HL-60 (cell line): Measurements from ENCODE around the gene PCK1.

Experiments
- POLR2AphosphoS5 ChIP-seq: IDR thresholded peaks from 2 replicates; pipeline ENCODE4 v1.6.1; 2012; ENCODE audit warnings: low read depth
- TF ChIP-seq, protein P1 (sequence below): IDR thresholded peaks from one replicate; pipeline ENCODE4 v1.5.1; 2011; ENCODE audit warnings: low read length, control low read depth, inconsistent platforms; ENCODE audit not compliant: insufficient read depth

DNA sequence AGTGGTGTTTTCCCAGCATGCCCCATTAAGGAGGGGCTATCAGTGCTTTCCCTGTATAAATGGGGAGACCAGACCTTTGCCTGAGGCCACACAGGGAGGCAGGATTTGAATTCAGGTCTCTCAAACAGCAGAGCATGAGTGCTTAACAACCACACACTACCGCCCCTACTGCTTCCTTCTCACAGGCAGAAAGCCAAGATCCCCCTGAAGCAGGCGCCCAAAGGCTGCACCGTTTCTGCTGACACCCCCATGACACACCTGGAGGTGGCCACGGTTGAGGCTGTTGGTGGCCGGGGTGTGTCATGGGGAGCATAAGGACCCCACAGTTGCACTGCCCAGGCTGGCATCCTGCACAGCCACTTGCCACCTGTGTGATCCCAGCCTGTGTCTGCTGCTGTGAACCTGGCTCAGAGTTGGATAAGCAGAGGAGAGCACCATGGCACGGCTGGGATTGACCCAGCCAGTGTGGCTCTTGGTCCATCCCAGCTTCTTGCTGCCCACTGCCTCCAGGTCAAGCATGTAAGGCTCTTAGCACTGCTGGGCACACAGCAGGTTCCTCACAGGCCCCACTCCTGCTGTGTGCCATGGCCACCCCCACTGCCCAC is 28.3 kb downstream of the PCK1 start:
- TF ChIP-seq, protein P1, sequence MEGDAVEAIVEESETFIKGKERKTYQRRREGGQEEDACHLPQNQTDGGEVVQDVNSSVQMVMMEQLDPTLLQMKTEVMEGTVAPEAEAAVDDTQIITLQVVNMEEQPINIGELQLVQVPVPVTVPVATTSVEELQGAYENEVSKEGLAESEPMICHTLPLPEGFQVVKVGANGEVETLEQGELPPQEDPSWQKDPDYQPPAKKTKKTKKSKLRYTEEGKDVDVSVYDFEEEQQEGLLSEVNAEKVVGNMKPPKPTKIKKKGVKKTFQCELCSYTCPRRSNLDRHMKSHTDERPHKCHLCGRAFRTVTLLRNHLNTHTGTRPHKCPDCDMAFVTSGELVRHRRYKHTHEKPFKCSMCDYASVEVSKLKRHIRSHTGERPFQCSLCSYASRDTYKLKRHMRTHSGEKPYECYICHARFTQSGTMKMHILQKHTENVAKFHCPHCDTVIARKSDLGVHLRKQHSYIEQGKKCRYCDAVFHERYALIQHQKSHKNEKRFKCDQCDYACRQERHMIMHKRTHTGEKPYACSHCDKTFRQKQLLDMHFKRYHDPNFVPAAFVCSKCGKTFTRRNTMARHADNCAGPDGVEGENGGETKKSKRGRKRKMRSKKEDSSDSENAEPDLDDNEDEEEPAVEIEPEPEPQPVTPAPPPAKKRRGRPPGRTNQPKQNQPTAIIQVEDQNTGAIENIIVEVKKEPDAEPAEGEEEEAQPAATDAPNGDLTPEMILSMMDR: no peak
- no peak for TF ChIP-seq POLR2AphosphoS5
